Ascending aorta (tissue), 2 donors: ENCODE measurements around the gene LIME1. TPM values are rescaled to one million over a fixed set of nuclear protein-coding genes. Genes with fewer than 3 reads are reported as not detected.

Experiments
- DNase-seq, 2 donors: peaks; one replicate each; pipeline ENCODE4 v3.0.0-alpha.2; 2019; ENCODE audit warnings: low spot score in 2 of 2
- H3K27ac ChIP-seq, 2 donors: fragments of 200-600 bp; sonication (generic); one replicate each; pipeline ENCODE4 v1.5.1; 2016 to 2017; ENCODE audit warnings: mild to moderate bottlenecking in 1 of 2
- H3K27me3 ChIP-seq: fragments of 200-600 bp; sonication (generic); one replicate; pipeline ENCODE4 v1.5.1; 2017
- H3K36me3 ChIP-seq, 2 donors: fragments of 200-600 bp; sonication (generic); one replicate each; pipeline ENCODE4 v1.5.1; 2016
- H3K4me1 ChIP-seq, 2 donors: fragments of 200-600 bp; sonication (generic); one replicate each; pipeline ENCODE4 v1.5.1; 2016 to 2017; ENCODE audit warnings: mild to moderate bottlenecking in 1 of 2
- H3K4me3 ChIP-seq, 2 donors: fragments of 200-600 bp; sonication (generic); one replicate each; pipeline ENCODE4 v1.5.1; 2016 to 2017; ENCODE audit warnings: mild to moderate bottlenecking in 1 of 2
- H3K9me3 ChIP-seq, 2 donors: fragments of 200-600 bp; sonication (generic); one replicate each; pipeline ENCODE4 v1.5.1; 2016
- CTCF ChIP-seq, 3 experiments: fragments of 200-600 bp in 2 of 3; fragments of 450-650 bp in 1 of 3; sonication (generic) in 2 of 3; IDR thresholded peaks; one replicate each; pipeline ENCODE4 v1.5.1; 2016 to 2019; ENCODE audit warnings: antibody characterized with exemption in 3 of 3, mild to moderate bottlenecking in 1 of 3, moderate library complexity in 1 of 3
- intact Hi-C: fragments of 100-400 bp; cut with DNase I; formaldehyde crosslinking; loops from one replicate; pipeline ENCODE4 v1.15.1; 2023
- total RNA-seq: library from RNA; depleted of rRNA; stranded (reverse); fragments of >200 nt; gene quantifications from one replicate; pipeline ENCODE4 v1.1.0, GENCODE V29; 2016

LIME1 gene
- total RNA-seq, 1 donor from 2014 or later = 7.3 TPM

GRCh38 chr20:63748934-63749270 is 12.4 kb downstream of the LIME1 start:
- Histone ChIP-seq H3K27me3 (no peaks in the 10 kb centered on the region), H3K27ac (no peak overlapping the region), H3K36me3 (peaks cover 0 to 4% of the 10 kb centered on the region in 2 donors), H3K9me3 (no peaks in the 10 kb centered on the region), H3K4me1 (peaks cover 0 to 2% of the 10 kb centered on the region in 2 donors), H3K4me3 (no peak overlapping the region)
- TF ChIP-seq CTCF (IDR thresholded peaks at IDR 0.05) = no peak
- intact Hi-C loops = no loop called here
- no peak for DNase-seq

- intact Hi-C loops = no loop called here
- TF ChIP-seq CTCF (IDR thresholded peaks at IDR 0.05) = no peak
- Histone ChIP-seq H3K4me3 (no peak overlapping the region), H3K4me1 (peaks cover 0 to 2% of the 10 kb centered on the region in 2 donors), H3K9me3 (no peaks in the 10 kb centered on the region), H3K36me3 (peaks cover 0 to 2% of the 10 kb centered on the region in 2 donors), H3K27ac (no peak overlapping the region), H3K27me3 (no peaks in the 10 kb centered on the region)
- DNase-seq = no peak
Measured at GRCh38 chr20:63749597-63750508, 13.4 kb downstream of the LIME1 start.

- no peak for DNase-seq
- intact Hi-C loops = no loop called here
- Histone ChIP-seq H3K4me1 (no peaks in the 10 kb centered on the region), H3K9me3 (no peaks in the 10 kb centered on the region), H3K36me3 (no peaks in the 10 kb centered on the region), H3K27me3 (no peaks in the 10 kb centered on the region), H3K27ac (no peak overlapping the region), H3K4me3 (no peak overlapping the region)
- TF ChIP-seq CTCF (IDR thresholded peaks at IDR 0.05) = no peak
Measured at GRCh38 chr20:63750807-63751470, 14.5 kb downstream of the LIME1 start.

- H3K9me3 ChIP-seq = no peaks in the 10 kb centered on the region
- intact Hi-C loops = no loop called here
- no peaks in the 10 kb centered on the region for H3K36me3 ChIP-seq
- H3K4me3 ChIP-seq = no peak overlapping the region
- TF ChIP-seq CTCF (IDR thresholded peaks at IDR 0.05) = no peak
- DNase-seq = no peak
- H3K27ac ChIP-seq = no peak overlapping the region
- H3K4me1 ChIP-seq = no peaks in the 10 kb centered on the region
- H3K27me3 ChIP-seq = no peaks in the 10 kb centered on the region
Measured at GRCh38 chr20:63751471-63752271, 15.2 kb downstream of the LIME1 start.

- H3K36me3 ChIP-seq = no peaks in the 10 kb centered on the region
- intact Hi-C loops = no loop called here
- no peaks in the 10 kb centered on the region for H3K4me1 ChIP-seq
- no peak for DNase-seq
- H3K9me3 ChIP-seq = no peaks in the 10 kb centered on the region
- H3K27me3 ChIP-seq = no peaks in the 10 kb centered on the region
- no peak overlapping the region for H3K4me3 ChIP-seq
- no peak for TF ChIP-seq CTCF (IDR thresholded peaks at IDR 0.05)
- H3K27ac ChIP-seq = no peak overlapping the region
Measured at GRCh38 chr20:63752411-63753101, 16.1 kb downstream of the LIME1 start.
